IPS-18a (cell line): ENCODE data around the gene APRT.

Experiments used
- H3K27ac ChIP-seq: one replicate; pipeline ENCODE4 v1.5.1; 2013; ENCODE audit warnings: low read length
- H3K27me3 ChIP-seq: one replicate; pipeline ENCODE4 v1.6.1; 2013; ENCODE audit warnings: mild to moderate bottlenecking, low read length; ENCODE audit not compliant: control insufficient read depth, insufficient read depth
- H3K36me3 ChIP-seq: one replicate; pipeline ENCODE4 v1.6.1; 2013; ENCODE audit warnings: low read depth, low read length; ENCODE audit not compliant: control insufficient read depth
- H3K4me1 ChIP-seq: one replicate; pipeline ENCODE4 v1.6.1; 2013; ENCODE audit warnings: low read depth, low read length; ENCODE audit not compliant: control insufficient read depth
- H3K4me3 ChIP-seq: one replicate; pipeline ENCODE4 v1.5.1; 2013; ENCODE audit warnings: low read length
- H3K9ac ChIP-seq: one replicate; pipeline ENCODE4 v1.6.1; 2013; ENCODE audit warnings: mild to moderate bottlenecking, low read length, moderate library complexity
- H3K9me3 ChIP-seq: one replicate; pipeline ENCODE4 v1.6.1; 2013; ENCODE audit warnings: low read depth, low read length; ENCODE audit not compliant: control insufficient read depth

Gene APRT

GRCh38 chr16:88853325-88853941 lies 41.7 kb upstream of the APRT start:
- no peaks in the 10 kb centered on the region for H3K36me3 ChIP-seq
- H3K9me3 ChIP-seq = no peaks in the 10 kb centered on the region
- H3K9ac ChIP-seq = no peak overlapping the region
- H3K4me1 ChIP-seq = peaks cover 8% of the 10 kb centered on the region
- no peak overlapping the region for H3K4me3 ChIP-seq
- no peak overlapping the region for H3K27ac ChIP-seq
- no peaks in the 10 kb centered on the region for H3K27me3 ChIP-seq

GRCh38 chr16:88851616-88852015 lies 39.9 kb upstream of the APRT start:
- Histone ChIP-seq H3K9me3 (no peaks in the 10 kb centered on the region), H3K4me1 (peaks cover 5% of the 10 kb centered on the region), H3K36me3 (no peaks in the 10 kb centered on the region), H3K27ac (no peak overlapping the region), H3K9ac (no peak overlapping the region), H3K4me3 (no peak overlapping the region), H3K27me3 (no peaks in the 10 kb centered on the region)

- Histone ChIP-seq H3K27ac (no peak overlapping the region), H3K27me3 (no peaks in the 10 kb centered on the region), H3K4me3 (no peak overlapping the region), H3K36me3 (no peaks in the 10 kb centered on the region), H3K9me3 (no peaks in the 10 kb centered on the region), H3K4me1 (peaks cover 1% of the 10 kb centered on the region), H3K9ac (no peak overlapping the region)
Observed at GRCh38 chr16:88850531-88851199, 38.9 kb upstream of the APRT start.

GRCh38 chr16:88848557-88848956 lies 36.8 kb upstream of the APRT start:
- Histone ChIP-seq H3K27ac (no peak overlapping the region), H3K36me3 (no peaks in the 10 kb centered on the region), H3K9me3 (no peaks in the 10 kb centered on the region), H3K27me3 (no peaks in the 10 kb centered on the region), H3K4me1 (no peaks in the 10 kb centered on the region), H3K4me3 (no peak overlapping the region), H3K9ac (no peak overlapping the region)

DNA sequence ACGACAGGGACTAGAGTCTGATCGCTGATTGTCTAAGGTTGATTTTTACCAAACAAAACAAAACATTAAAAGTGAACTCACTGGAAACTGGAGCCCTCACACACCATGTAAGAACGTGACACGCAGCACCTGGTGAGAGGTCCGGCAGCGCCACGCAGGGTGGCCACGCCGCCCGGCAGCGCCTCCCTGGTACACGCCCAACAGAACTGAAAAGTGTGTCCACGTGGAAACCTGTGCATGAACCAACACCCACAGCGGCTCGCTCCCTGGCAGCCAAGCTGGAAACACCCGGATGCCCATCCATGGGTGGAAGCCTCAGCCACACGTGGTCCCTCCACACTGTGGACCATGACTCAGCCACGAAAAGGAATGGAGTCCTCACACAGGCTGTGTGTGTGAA lies 35.9 kb upstream of the APRT start:
- H3K4me1 ChIP-seq = no peaks in the 10 kb centered on the region

GRCh38 chr16:88846088-88846487 lies 34.4 kb upstream of the APRT start:
- Histone ChIP-seq H3K27me3 (no peaks in the 10 kb centered on the region), H3K4me1 (no peaks in the 10 kb centered on the region), H3K4me3 (no peak overlapping the region), H3K9ac (no peak overlapping the region), H3K27ac (no peak overlapping the region), H3K36me3 (no peaks in the 10 kb centered on the region), H3K9me3 (no peaks in the 10 kb centered on the region)

More for the DNA sequence above, 35.9 kb upstream of the APRT start:
- Histone ChIP-seq H3K9ac (no peak overlapping the region), H3K9me3 (no peaks in the 10 kb centered on the region), H3K27me3 (no peaks in the 10 kb centered on the region), H3K4me3 (no peak overlapping the region), H3K27ac (no peak overlapping the region), H3K36me3 (no peaks in the 10 kb centered on the region)

- no peak overlapping the region for H3K9ac ChIP-seq
- no peaks in the 10 kb centered on the region for H3K9me3 ChIP-seq
- H3K4me3 ChIP-seq = no peak overlapping the region
- H3K27ac ChIP-seq = no peak overlapping the region
- H3K27me3 ChIP-seq = no peaks in the 10 kb centered on the region
- H3K36me3 ChIP-seq = no peaks in the 10 kb centered on the region
- no peaks in the 10 kb centered on the region for H3K4me1 ChIP-seq
Observed at GRCh38 chr16:88844419-88845036, 32.8 kb upstream of the APRT start.

DNA sequence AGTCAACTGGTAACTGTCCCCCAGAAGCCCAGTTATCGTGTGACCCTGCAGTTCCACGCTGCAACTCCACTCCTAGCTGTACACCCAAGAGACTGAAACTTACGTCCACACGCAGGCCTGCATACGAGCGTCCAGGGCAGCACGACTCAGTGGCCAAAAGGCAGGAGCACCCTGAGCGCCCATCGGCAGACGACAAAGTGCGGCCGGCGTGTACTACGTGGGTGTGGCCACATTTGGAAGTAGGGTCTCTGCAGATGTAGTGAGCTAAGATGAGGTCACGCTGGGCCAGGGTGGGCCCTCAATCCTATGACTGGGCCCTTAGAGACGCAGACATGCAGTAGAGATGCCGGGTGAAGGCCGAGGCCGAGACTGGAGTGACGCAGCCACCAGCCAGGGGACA lies 31.5 kb upstream of the APRT start:
- Histone ChIP-seq H3K9ac (no peak overlapping the region), H3K27ac (no peak overlapping the region), H3K4me1 (no peaks in the 10 kb centered on the region), H3K9me3 (no peaks in the 10 kb centered on the region), H3K27me3 (no peaks in the 10 kb centered on the region), H3K4me3 (no peak overlapping the region), H3K36me3 (no peaks in the 10 kb centered on the region)

GRCh38 chr16:88842806-88843205 lies 31.1 kb upstream of the APRT start:
- Histone ChIP-seq H3K27me3 (no peaks in the 10 kb centered on the region), H3K27ac (no peak overlapping the region), H3K9me3 (no peaks in the 10 kb centered on the region), H3K4me3 (no peak overlapping the region), H3K4me1 (no peaks in the 10 kb centered on the region), H3K9ac (no peak overlapping the region), H3K36me3 (no peaks in the 10 kb centered on the region)

DNA sequence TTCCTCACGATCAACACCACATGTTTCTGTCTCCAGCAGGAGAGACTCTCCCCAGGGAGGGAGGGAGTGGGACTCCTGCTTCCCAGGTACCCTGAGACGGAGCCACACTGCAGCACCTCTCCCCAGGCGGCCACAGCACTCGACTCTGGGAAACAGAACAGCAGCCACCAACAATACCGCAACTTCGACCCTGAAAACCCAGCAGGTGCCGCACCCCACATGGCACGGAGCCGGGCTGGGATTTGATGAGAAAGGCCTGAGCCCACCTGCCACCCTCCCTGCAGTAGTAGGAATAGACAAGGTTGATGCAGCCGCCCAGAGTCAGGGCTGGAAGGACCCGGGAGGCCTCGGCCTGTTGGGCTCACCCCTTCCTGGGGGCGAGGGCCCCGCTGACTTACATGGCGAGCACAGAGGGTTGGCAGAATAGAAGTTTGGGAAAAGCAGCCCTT lies 30.6 kb upstream of the APRT start:
- Histone ChIP-seq H3K9ac (no peak overlapping the region), H3K4me1 (no peaks in the 10 kb centered on the region), H3K27ac (no peak overlapping the region)

DNA sequence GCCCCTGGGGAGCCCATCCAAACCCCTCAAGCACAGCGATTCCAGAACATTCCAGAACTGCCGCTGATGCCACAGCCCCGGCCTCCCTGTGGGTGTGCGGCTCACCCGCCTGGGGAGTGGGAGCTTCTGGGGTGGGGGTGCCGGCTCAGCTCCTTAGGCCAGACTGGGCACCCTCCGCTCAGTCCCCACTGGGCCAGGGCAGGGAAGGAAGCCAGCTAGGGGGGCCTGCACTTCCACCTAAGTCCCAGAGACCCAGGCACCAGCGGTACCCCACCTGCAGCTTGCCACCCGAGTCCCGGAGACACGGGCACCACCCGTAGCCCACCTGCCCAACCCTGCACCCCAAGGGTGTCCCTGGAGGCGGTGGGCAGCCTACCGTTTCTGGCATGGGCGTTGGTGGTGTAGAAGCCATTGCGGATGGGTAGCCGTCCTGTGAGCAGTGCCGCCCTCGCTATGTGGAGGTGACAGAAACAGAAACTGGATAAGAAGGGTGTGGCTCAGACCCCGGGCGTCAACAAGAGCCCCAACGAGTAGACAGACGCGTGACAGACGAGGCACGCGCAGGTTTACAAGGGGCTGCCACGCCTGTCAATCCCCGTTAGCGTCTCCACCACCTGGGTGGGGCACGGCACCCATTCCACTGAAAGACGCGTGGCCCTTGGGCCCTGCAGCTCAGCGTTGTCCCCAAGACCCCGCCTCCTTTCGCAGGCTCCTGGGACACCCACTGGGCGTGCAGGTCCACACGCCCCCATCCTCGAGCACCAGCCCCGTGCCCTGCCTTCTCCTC lies 30.0 kb upstream of the APRT start:
- Histone ChIP-seq H3K4me1 (no peaks in the 10 kb centered on the region), H3K9me3 (no peaks in the 10 kb centered on the region), H3K36me3 (no peaks in the 10 kb centered on the region), H3K27me3 (no peaks in the 10 kb centered on the region), H3K9ac (no peak overlapping the region), H3K27ac (no peak overlapping the region), H3K4me3 (no peak overlapping the region)

More for the DNA sequence above, 30.6 kb upstream of the APRT start:
- Histone ChIP-seq H3K36me3 (no peaks in the 10 kb centered on the region), H3K27me3 (no peaks in the 10 kb centered on the region), H3K4me3 (no peak overlapping the region), H3K9me3 (no peaks in the 10 kb centered on the region)
